ENCODE measurements around the gene SPCS2.
"Not testable (repeated sequence)": the region's sequence is repeated elsewhere in the genome, so short reads cannot be mapped to it uniquely, and the experiment has no call there.

Gene SPCS2

DNA sequence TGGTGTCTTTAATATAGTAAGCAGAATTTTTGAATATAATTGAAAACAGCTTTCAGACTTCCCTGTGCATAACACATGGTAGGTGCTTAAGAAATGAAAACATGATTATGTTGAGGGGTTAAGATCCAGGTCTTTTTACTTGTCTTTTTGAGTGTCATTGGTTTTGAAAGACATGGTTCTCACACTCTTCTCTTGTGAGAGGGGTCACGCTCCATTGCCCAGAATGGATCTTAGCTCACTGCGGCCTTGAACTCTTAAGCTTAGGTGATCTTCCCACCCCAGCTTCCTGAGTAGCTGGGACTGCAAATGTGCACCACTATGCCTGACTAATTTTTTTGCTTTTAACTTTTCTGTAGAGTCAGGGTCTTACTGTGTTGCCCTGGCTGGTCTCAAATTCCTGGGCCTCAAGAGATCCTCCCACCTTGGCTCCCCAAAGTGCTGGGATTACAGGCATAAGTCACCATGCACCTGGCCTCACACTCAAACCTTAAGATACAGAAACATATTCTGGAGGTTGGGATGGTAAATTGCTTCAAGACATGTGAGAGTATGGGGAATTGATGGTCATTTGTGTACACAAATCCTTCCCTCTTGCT, 1.4 kb downstream of the SPCS2 start:
- no peak for DNase-seq

DNA sequence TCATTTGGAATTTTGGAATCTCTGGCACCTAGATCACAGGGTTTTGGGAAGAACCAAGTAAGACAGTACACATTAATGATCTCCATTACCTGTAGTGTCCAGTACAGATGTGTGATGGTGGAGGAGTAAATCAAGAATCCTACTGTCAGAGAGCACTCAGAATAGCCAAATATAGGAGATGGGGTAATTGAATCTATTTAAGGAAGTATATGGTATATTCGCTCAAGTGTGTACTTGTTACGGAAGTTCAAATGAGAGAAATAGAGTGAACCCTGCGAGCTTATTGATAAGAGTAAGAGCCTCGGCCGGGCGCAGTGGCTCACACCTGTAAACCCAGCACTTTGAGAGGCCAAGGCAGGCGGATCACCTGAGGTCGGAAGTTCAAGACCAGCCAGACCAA, 2.2 kb downstream of the SPCS2 start:
- DNase-seq = no peak

DNA sequence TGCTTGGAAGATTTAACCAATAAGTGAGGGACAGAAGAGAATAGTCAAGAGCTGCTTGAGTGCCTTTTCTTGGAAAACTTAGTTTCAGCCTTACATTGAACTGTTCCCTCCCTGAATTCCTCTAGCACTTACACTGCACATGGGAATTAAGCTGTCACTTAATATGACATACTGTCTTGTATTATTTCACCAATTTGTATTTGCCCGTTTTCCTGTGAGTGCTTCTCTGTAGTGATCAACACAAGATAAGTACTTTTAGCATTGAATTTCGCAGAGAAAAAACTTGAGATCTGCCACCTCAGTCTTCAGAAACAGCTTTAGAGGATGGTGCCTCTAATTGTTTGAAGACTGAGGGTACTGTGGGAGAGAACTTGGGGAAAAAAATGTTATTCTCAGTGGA, 3.7 kb downstream of the SPCS2 start:
- no peak for DNase-seq

DNA sequence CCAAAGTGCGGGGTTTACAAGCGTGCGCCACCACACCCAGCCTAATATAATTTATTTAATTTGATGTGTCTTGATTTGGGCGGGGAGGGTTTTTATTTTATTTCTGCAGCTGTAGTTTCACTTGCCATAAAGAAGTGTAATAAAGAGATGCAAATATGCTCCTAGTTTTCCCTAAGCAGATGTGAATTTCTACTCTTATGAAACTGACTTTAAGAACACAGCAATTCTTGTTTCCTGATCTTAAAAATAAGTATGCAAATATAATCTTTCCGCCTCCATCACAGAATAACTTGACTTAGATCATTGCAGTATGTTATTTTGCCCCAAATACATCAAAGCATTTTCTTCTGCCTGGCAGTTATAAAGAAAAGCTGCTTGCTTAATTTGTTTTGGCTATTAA, 4.4 kb downstream of the SPCS2 start:
- DNase-seq = no peak

DNA sequence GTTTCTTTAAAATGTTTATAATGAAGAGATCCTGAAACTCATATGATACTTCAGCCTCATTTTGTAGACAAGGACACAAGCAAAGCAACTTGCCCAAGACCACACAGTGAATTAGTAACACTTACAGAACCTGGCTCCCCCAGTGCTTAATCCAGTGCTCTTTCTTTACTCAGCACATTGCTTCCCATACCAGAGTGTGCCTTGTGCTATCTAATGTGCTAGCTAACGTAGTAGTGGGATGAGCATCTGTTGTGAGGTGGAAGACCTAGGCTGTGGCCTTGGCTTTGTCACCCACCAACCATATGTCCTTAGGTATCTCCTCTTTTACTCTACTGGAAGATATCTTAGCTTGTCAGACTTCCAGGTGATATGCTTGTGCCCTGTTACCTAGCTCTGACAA, 5.1 kb downstream of the SPCS2 start:
- DNase-seq = no peak

DNA sequence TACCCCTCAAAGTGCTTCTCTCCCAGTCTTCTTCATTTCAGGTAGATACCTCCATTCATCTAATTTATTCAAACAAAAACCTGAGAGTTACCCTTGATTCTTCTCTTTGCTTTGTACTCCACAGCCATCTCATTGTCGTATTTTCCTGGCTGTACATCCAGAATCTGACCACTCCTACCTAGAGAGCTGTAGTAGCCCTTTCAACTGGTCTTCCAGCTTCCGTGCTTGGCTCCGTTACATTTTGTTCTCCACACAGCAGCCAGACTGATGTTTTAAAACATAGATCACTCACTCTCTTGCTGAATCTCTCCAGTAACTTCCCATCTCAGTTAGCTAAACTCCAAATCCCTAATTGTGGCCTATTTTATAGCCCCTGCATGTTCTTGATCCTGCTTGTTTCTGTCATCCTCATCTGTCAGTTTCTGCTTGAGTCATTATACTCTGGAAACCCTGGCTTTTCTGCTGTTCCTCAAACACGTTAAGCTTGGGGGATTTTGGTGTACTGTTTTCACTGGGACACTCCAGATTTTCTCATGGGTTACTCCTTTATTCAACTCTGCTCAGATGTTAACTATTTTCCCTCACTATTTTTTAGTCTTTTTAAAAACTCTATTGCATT, 7.4 kb downstream of the SPCS2 start:
- no peak for DNase-seq

DNA sequence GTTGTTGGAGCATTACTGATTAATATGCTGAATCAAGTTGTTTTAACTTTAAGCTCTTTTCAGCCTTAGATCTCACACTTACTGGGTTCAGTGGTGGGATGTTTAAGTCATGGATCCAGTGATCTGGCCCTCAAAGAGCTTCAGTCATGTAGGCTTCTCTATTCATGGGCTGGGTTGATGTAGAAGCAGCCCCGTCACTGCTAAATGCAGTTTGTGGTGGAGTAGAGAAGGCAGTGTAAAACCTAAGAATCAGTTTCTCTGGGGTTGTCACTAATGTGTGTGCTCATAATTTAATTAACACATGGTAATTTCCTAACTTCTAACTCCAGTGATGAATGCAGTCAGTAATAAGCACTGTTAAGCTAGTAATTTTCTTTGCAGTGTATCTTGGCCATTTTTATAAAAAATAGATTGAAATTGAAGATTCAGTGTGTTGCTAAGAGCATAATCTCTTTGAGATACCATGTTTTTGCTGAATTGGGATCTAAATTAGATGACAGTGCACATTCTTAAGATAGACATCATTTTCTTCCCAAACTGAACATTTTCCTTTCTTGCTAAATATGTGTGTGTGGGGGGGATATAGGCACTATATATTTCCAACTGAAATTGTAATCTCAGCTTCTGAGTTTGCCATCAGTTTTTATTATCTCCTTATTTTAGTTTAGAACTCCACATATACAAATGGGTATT, 9.0 kb downstream of the SPCS2 start:
- DNase-seq = no peak

DNA sequence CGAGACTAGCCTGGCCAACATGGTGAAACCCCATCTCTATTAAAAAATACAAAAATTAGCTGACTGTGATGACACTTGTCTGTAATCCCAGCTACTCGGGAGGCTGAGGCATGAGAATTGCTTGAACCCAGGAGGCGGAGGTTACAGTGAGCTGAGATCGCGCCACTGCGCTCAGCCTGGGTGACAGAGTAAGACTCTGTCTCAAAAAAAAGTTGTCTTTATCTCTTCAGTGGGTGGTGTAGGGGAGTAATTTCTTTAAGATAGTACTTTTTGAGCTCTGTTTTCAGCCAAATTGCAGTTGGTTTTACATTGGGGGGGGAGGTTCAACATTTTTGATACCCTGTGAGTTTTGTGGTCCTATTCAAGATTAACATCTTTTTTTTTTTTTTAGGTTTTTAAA, 11.1 kb downstream of the SPCS2 start:
- not testable (repeated sequence) for DNase-seq

DNA sequence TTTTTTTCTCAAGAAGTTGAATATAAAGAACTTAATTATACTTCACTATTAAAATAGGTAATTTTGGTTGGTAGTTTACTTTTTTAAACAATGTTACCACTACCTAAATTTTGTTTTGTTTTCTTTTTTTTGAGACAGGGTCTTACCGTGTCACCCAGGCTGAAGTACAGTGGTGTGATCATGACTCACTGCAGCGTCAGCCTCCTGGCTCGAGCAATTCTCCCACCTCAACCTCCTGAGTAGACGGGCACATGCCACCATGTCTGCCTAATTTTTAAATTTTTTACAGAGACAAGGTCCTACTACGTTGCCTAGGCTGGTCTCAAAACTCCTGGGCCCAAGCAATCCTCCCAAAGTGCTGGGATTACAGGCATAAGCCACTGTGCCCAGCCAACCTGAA, 17.6 kb downstream of the SPCS2 start:
- DNase-seq = no peak

DNA sequence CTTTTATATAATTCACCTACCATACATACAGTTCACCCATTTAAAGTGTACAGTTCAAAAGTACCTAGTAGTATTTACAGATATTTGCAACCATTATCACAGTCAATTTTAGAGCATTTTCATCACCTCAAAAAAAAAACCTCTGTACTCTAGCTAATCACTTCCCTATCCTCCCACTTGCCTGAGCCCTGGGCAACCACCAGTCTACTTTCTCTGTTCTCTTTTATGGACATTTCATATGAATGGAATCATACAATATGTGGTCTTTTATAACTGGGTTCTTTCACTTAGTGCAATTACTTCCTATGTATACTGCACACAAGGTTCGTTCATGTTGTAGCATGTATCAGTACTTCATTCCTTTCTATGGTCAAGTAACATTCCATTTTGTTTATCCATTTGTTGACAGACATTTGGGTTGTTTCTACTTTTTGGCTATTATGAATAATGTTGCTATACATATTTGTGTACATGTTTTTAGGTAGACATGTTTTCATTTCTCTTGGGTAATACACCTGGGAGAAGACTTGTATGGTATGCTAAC, 21.9 kb downstream of the SPCS2 start:
- DNase-seq = no peak

DNA sequence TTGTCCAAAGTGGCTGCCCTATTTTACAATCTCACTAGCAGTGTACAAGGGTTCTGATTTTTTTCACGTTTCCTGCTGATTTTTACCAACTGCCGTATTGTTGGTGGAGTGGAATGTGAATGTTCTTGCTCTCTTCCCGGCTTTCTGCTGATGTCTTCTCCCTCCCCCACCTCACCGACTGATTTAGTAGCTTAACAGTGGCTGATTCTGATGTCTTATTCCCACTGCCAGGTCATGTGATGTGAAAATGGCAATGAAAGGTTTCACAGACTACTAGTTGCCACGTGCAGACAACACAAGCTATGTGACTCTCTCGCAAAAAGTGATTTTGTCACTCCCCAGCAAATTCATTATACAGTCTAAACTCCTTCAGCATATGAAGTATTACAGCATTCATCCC, 22.4 kb downstream of the SPCS2 start:
- no peak for DNase-seq

DNA sequence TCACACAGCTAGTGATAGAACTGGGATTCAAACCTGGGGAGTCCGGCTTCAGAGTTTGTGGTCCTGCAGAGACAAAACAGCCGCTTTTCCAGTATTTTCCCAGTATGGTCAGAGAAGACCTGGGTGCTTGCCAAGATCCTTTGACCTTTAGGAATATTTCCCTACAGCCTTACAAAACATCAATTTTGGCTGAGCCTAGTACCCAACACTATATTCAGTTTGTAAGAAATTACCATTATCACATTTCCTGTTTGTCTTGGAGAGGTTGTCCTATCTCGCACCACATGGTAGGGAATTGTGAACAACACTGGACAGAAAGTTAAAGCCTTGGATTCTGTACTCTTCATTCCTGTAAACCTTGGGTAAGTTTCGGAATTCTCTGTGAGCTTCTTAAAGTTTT, 29.0 kb downstream of the SPCS2 start:
- no peak for DNase-seq

DNA sequence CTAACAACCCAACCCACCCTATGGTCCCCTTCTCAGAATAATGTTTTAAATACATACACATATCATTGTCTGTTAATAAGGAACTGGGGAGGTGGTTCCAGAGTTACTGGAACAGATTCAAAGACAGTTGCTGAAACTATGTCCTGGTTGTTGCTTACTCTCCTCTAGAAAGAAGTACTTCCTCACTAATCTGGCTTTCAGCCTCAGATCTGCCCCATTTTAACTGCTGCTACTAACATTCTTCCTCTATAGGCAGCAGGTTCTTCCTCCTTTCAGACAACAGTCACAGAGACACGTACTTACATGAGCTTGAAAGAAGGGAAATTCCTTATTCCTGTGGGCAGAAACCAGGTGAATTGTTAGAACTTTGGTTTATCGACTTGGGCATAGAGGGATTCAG, 31.6 kb downstream of the SPCS2 start:
- no peak for DNase-seq

DNA sequence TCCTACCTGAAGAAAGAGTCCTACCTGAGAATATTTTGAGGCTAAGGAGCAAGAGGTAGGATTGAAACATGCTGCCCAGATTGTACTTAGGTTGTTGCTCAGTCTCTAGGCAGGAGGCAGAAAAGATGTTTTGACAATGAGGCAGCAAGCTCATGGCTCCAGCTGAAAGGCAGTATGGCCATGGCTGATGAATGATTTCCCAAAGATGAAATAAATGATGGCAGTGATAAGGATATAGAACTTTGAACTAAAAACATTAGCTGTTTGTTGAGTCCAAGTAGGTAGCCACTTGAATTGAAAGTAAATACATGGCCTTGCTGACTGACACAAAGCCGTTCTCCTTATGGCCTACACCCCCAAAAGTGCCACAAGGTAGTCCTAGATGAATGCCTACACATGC, 32.8 kb downstream of the SPCS2 start:
- no peak for DNase-seq

DNA sequence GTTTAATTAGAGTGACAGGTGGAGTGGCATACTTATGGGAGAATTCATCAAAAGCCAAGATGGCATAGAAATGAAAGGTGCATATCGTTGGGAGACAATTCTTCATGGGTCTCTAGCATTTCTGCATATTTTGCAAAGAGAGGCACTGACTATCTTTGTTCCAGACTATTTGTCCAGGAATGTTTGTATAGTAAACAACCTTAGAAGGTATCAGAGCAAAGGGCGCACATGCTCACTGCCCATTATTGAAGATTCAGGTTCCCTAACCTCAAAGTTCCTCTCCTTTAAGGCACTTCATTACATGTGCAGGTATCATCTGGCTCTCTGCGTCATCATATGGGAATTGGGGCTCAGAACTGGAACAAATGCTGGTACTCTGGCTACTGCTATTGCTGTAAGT, 35.0 kb downstream of the SPCS2 start:
- no peak for DNase-seq

DNA sequence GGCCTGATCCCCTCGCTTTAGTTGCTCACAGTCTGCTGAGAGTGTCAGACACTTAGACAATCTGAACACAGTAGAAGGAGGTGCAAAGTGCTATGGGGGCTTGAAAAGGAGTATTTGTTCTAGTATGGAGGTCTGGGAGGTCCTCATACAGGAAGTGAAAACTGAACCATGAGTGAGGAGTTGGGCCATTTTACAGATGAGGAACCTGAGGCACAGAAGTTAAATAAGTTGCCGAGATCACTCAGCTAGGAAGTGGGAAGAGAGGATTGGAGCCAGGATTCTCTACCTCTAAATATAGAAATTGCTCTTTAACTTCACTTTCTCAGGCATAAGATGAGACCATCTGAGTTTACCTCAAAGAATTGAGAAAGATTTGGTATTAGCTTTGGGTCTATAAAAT, 35.7 kb downstream of the SPCS2 start:
- DNase-seq = no peak

DNA sequence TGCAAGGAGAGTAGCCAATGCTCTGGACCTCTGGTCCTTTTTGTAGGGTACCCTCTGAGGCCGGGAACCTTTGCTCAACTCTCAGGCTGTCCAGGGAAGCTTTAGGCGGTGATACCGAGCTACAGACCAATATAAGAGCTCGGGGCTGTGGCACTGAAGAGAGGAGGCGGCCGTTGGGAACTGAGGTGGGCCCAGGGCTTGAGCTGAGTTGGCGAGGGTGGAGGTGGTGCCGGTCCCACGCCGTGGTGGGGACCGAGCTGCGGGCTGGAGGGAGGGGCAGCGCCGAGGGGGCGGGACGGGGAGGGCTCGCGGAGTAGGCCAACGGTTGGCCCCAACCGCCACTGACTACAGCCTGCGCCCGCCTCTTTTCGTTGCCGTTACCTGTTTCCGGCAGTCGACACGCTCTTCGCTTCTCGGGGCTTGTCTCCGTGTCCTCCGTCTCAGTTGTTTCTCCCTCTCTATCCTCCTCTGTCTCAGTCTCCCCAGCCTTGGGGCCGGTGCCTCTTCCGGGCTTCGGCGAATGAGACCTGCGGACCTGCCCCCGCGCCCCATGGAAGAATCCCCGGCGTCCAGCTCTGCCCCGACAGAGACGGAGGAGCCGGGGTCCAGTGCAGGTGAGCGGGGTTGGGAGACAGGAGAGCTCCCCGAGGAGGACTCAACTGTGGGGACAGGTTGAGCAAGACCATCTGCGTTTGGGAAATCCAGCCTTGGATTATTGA, 39.6 kb downstream of the SPCS2 start, which contains the start of gene NEU3:
Gene NEU3 (plus strand): TSS at position 393 of the 719 bp plus-strand sequence. CDS start 128 bp downstream, at position 521.
- no peak for DNase-seq

DNA sequence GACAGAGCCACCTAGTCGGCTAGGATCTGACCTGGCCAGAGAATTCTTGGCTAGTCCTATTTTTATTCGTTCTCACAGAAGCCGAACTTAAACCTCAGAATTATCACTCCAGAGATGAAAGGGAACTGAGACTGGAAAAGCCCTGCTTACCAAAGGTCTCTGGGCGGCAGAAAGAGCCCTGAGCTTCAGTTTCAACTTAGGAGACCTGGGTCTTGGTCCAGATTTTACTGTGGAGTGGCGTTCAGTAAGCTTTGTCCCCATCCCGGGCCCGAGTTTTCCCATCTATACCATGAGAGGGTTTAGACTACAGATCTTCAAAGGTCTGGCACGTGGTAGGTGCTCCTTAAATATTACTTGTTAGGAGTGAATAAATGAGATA, 40.2 kb downstream of the SPCS2 start:
- DNase-seq = no peak

DNA sequence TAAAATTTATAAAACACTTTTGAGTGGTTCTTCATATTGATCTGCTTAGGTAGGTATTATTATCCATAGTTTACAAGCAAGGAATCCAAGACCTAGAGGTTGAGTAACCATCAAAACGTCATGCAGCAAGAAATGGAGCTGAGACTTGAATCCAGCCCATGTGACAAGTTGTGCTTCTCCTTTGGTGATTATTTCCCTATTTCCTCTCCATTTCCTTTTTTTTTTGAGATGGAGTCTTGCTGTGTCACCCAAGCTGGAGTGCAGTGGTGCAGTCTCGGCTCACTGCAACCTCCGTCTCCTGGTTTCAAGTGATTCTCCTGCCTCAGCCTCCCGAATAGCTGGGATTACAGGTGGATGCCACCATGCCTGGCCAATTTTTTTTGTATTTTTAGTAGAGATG, 41.1 kb downstream of the SPCS2 start:
- DNase-seq = peak; percentile 5

DNA sequence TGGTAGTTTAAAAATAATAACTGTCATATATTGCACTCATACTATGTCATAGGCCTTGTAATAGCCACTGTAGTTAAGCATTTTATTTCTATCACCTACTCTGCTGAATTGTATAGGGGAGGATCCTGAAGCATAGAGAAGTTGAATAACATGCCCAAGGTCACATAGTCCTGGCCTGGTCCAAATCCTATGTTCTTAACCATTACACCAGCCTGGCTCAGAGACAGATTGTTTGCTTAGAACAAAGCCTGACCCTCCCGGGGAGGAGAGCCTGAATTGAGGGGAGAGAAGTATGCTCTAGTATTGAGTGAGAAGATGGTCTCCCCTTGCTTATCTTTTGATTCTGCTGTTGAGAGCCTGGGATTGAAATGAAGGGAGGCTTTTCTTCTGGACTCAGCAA, 41.9 kb downstream of the SPCS2 start:
- DNase-seq = no peak

DNA sequence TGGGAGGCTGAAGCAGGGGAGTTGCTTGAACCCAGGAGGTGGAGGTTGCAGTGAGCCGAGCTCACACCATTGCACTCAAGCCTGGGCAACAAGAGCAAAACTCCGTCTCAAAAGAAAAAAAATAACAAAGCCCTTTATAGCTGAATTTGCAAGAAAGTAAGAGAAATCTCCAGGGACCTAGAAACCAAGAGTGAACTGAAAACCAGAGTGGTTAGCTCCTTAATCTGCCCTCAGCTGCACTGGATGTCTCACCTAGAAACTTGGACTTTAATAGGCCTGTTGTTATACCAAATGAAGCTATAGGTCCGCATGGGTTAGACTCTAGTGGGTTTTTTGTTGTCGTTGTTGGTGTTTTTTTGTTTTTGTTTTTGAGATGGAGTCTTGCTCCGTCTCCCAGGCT, 43.8 kb downstream of the SPCS2 start:
- DNase-seq = no peak

DNA sequence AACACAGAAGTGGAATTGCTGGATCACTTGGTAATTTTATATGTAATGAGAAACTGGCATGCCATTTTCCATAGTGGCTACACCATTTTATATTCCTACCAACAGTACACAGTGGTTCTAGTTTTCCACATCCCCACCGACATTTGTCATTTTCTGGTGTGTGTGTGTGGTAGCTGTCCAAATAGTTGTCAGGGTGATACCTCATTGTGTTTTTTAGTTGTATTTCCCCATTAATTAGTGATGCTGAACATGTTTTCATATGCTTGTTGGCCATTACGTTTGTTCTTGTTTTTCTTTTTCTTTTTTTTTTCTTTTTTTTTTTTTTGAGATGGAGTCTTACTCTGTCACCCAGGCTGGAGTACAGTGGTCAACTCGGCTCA, 51.9 kb downstream of the SPCS2 start:
- no peak for DNase-seq

DNA sequence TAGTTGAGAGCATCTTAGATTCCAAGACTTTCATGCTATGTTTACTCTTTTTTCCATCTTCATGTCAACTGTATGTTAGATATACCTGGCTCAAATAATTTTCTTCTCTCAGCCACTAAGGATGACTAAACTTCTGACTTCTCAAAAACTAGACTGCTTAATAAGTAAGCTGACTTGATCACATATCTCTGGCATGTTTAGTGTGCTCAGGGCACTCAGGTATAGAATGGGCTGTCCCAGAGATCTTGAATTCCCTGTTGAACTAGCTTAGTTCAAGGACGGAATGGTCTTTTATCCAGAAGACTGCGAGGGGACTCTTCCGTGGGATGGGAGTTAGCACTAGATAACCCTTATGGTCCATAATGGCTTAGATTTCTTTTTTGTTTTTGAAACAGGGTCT, 52.6 kb downstream of the SPCS2 start:
- DNase-seq = no peak

DNA sequence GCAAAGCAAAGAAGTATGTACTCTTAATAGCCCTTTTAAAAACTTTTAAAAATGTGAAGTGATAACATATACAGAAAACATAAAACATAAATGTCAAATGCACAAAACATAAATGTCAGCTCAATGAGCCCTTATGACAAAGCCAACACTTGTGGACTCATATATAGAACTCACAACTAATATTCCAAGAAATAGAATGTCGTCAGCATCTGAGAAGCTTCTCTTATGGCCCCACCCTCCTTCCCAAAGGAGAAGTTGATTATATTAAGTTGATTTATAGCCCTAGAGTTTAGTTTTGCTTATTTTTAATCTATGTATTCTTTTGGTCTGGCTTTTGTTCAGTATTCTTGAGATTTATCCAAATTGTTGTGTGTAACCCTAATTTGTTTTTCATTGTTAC, 53.5 kb downstream of the SPCS2 start:
- DNase-seq = no peak

Measured in SIG-M5 (cell line).